HG03565 (cell line): ENCODE data around the gene DCAF11.

Experiments used
- ATAC-seq: cut with Tn5 transposase; IDR thresholded peaks from one replicate; pipeline ENCODE4 v1.9.1; 2021; ENCODE audit warnings: mild to moderate bottlenecking, moderate library complexity; ENCODE audit not compliant: unreplicated experiment

DCAF11 gene

GRCh38 chr14:24137529-24138395 lies 23.2 kb downstream of the DCAF11 start:
- ATAC-seq, result no peak

- ATAC-seq, result no peak
Observed at GRCh38 chr14:24138396-24139271, 24.1 kb downstream of the DCAF11 start.

GRCh38 chr14:24139272-24139934 lies 24.8 kb downstream of the DCAF11 start:
- no peak for ATAC-seq

- ATAC-seq, result peak; percentile 76
Observed at GRCh38 chr14:24141097-24141880, 26.7 kb downstream of the DCAF11 start, which contains the start of gene EMC9. EMC9 (minus strand) TSS chr14:24141591; CDS start chr14:24141304, 287 bp downstream.

GRCh38 chr14:24143511-24143910 lies 28.9 kb downstream of the DCAF11 start:
- ATAC-seq, result no peak

- no peak for ATAC-seq
Observed at GRCh38 chr14:24144451-24144850, 29.9 kb downstream of the DCAF11 start.

GRCh38 chr14:24145219-24145618 lies 30.6 kb downstream of the DCAF11 start:
- no peak for ATAC-seq

GRCh38 chr14:24145690-24146452 lies 31.3 kb downstream of the DCAF11 start:
- ATAC-seq, result no peak

- peak; percentile 39 for ATAC-seq
Observed at GRCh38 chr14:24146453-24146977, 31.9 kb downstream of the DCAF11 start, which contains the start of gene PSME2. PSME2 (minus strand) TSS chr14:24146610; CDS start chr14:24146581, 29 bp downstream.

- ATAC-seq, result peak; percentile 73
Observed at GRCh38 chr14:24146978-24147760, 32.6 kb downstream of the DCAF11 start, which contains the start of gene RNF31. RNF31 (plus strand) TSS chr14:24147498; CDS start chr14:24147699, 201 bp downstream.

GRCh38 chr14:24147761-24148428 lies 33.3 kb downstream of the DCAF11 start:
- ATAC-seq, result no peak

- ATAC-seq, result no peak
Observed at GRCh38 chr14:24149302-24149969, 34.9 kb downstream of the DCAF11 start.

- ATAC-seq, result no peak
Observed at GRCh38 chr14:24150061-24150460, 35.5 kb downstream of the DCAF11 start.

GRCh38 chr14:24150567-24150966 lies 36.0 kb downstream of the DCAF11 start:
- no peak for ATAC-seq

GRCh38 chr14:24150993-24151392 lies 36.4 kb downstream of the DCAF11 start:
- ATAC-seq, result no peak

GRCh38 chr14:24151404-24152080 lies 37.0 kb downstream of the DCAF11 start:
- no peak for ATAC-seq

GRCh38 chr14:24155100-24155499 lies 40.5 kb downstream of the DCAF11 start:
- no peak for ATAC-seq
